Anterior cingulate cortex (tissue), 58 donors: ENCODE results near the gene SLITRK2.

ENCODE experiments used
- DNase-seq, 58 donors: peaks; one replicate each; lab custom pipeline; 2025; lab: John Stamatoyannopoulos, UW

Gene SLITRK2

GRCh38 chrX:145848448-145848847 is 30.8 kb downstream of the SLITRK2 start:
- peak in 2 of 58 donors; percentile 3 to 30 for DNase-seq

GRCh38 chrX:145848857-145849256 is 31.2 kb downstream of the SLITRK2 start:
- no peak for DNase-seq

GRCh38 chrX:145853181-145853580 is 35.6 kb downstream of the SLITRK2 start:
- DNase-seq: no peak

GRCh38 chrX:145856181-145856580 is 38.6 kb downstream of the SLITRK2 start:
- DNase-seq: no peak

- no peak for DNase-seq
These were observed 44.2 kb downstream of the SLITRK2 start for GRCh38 chrX:145861818-145862217.

GRCh38 chrX:145865082-145865481 is 47.5 kb downstream of the SLITRK2 start:
- no peak for DNase-seq
